T-cell (primary cell): ENCODE data around the gene CHTOP. TPM values are rescaled to one million over a fixed set of nuclear protein-coding genes. Genes with fewer than 3 reads are reported as not detected.

ENCODE experiments used
- ATAC-seq, 4 experiments: fragments of 200-7000 bp in 3 of 4; fragments of 150-1000 bp in 1 of 4; cut with Tn5 transposase; replicated peaks in 1 of 4; 1 replicate in 3 of 4; 2 replicates in 1 of 4; pipeline ENCODE4 v1.10.0; 2021; ENCODE audit warnings: moderate library complexity in 3 of 4, mild to moderate bottlenecking in 2 of 4, moderate number of reproducible peaks in 1 of 4
- CTCF ChIA-PET, 2 donors: fragments of 300-600 bp; sonication (Branson Sonifier 250); formaldehyde crosslinking; loops; one replicate each; lab custom pipeline; 2022; ENCODE audit warnings: antibody characterized with exemption in 2 of 2; lab: Charles Lee
- POLR2A ChIA-PET, 2 donors: fragments of 300-600 bp; sonication (Branson Sonifier 250); formaldehyde crosslinking; loops; one replicate each; lab custom pipeline; 2022; ENCODE audit warnings: antibody characterized with exemption in 2 of 2; lab: Charles Lee
- DNase-seq, 35 experiments: peaks; one replicate each; pipeline versions ENCODE4 v3.0.0 to v3.0.0-alpha.2; 2013 to 2023
- H3K27ac ChIP-seq: one replicate; pipeline ENCODE4 v1.5.1; 2013; ENCODE audit warnings: low read length
- H3K27me3 ChIP-seq, 2 experiments: replicated peaks in 1 of 2; 1 replicate in 1 of 2; 2 replicates in 1 of 2; pipeline versions ENCODE4 v1.6.1 to v1.7.0; 2013; ENCODE audit warnings: low read length in 1 of 2, mixed read lengths in 1 of 2; ENCODE audit not compliant: control insufficient read depth in 2 of 2, insufficient read depth in 2 of 2; ENCODE audit errors: extremely low read depth in 1 of 2
- H3K36me3 ChIP-seq, 2 donors: 1 replicate in 1 of 2; 2 replicates in 1 of 2; pipeline versions ENCODE4 v1.6.1 to v1.7.0; 2013; ENCODE audit warnings: low read length in 1 of 2; ENCODE audit not compliant: control insufficient read depth in 2 of 2, insufficient read depth in 1 of 2; ENCODE audit errors: extremely low read depth in 1 of 2
- H3K4me1 ChIP-seq, 2 experiments: 1 replicate in 1 of 2; 2 replicates in 1 of 2; pipeline versions ENCODE4 v1.6.1 to v1.7.0; 2013; ENCODE audit warnings: low read length in 2 of 2, mixed read lengths in 1 of 2; ENCODE audit not compliant: insufficient read depth in 2 of 2, control insufficient read depth in 1 of 2; ENCODE audit errors: extremely low read depth in 1 of 2
- H3K4me3 ChIP-seq, 2 donors: 1 replicate in 1 of 2; 2 replicates in 1 of 2; pipeline versions ENCODE4 v1.5.1 to v1.7.0; 2013; ENCODE audit warnings: mild to moderate bottlenecking in 2 of 2, low read length in 1 of 2, moderate library complexity in 1 of 2; ENCODE audit not compliant: control insufficient read depth in 1 of 2; ENCODE audit errors: extremely low read depth in 1 of 2
- H3K9me3 ChIP-seq: 2 replicates; pipeline ENCODE4 v1.7.0; 2013
- H3K27ac Mint-ChIP-seq, 2 donors: one replicate each; pipeline ENCODE4 v1.8.0; 2020 to 2021; ENCODE audit warnings: mild to moderate bottlenecking in 2 of 2, mixed read lengths in 2 of 2
- H3K27me3 Mint-ChIP-seq, 2 donors: one replicate each; pipeline ENCODE4 v1.8.0; 2021 to 2022; ENCODE audit warnings: mixed read lengths in 2 of 2
- H3K36me3 Mint-ChIP-seq: one replicate; pipeline ENCODE4 v1.8.0; 2021; ENCODE audit warnings: mixed read lengths
- H3K4me1 Mint-ChIP-seq, 3 donors: one replicate each; pipeline ENCODE4 v1.8.0; 2020 to 2022; ENCODE audit warnings: mixed read lengths in 3 of 3, mild to moderate bottlenecking in 1 of 3
- H3K4me3 Mint-ChIP-seq, 3 donors: one replicate each; pipeline ENCODE4 v1.8.0; 2020 to 2022; ENCODE audit warnings: mild to moderate bottlenecking in 3 of 3, mixed read lengths in 3 of 3, moderate library complexity in 3 of 3
- H3K9me3 Mint-ChIP-seq, 3 donors: one replicate each; pipeline ENCODE4 v1.8.0; 2020 to 2022; ENCODE audit warnings: mixed read lengths in 3 of 3
- WGBS: methylation state at CpG from one replicate; pipeline ENCODE4 v1.1.5; 2013; ENCODE audit warnings: missing lambda C conversion rate; ENCODE audit not compliant: insufficient coverage; 5-methylcytosine and 5-hydroxymethylcytosine counted together
- total RNA-seq, 35 experiments: library from RNA in 6 of 35; stranded (reverse) in 6 of 35; fragments of 120-200 nt in 1 of 35; gene quantifications; one replicate each; pipeline versions ENCODE4 v1.2.1 to v1.2.4 and lab custom pipeline; 2013 to 2026

Gene CHTOP
- total RNA-seq, 5 donors from 2014 or later (not counting 1 experiment from before 2014, with no cell fraction given): 76.7 to 131 (median 130) TPM

- H3K27me3 Mint-ChIP-seq: no peaks in the 10 kb centered on the region
- DNase-seq: peak in 1 of 35 experiments; percentile 11
- WGBS: 93% methylated on average over 3 of the region's 11 CpGs
- H3K9me3 Mint-ChIP-seq: no peaks in the 10 kb centered on the region
- Histone ChIP-seq H3K4me3 (no peak overlapping the region), H3K4me1 (peaks cover 9 to 30% of the 10 kb centered on the region in 2 experiments), H3K36me3 (peaks cover 19 to 91% of the 10 kb centered on the region in 2 donors), H3K9me3 (no peaks in the 10 kb centered on the region), H3K27me3 (no peaks in the 10 kb centered on the region), H3K27ac (no peak overlapping the region)
- POLR2A ChIA-PET: interaction anchor here in 1 of 2 donors (0.6 kb wide), 1 partner anchor 9 kb away, joined by 4 read pairs; the partner anchor contains the start of gene CHTOP
- CTCF ChIA-PET: interaction anchor here in 1 of 2 donors (0.6 kb wide), 1 partner anchor 100 kb away, joined by 3 read pairs; no protein-coding TSS in a partner anchor
- no peak overlapping the region for H3K4me3 Mint-ChIP-seq
- ATAC-seq: no peak
- peak overlapping the region; percentile 60 to 87 for H3K27ac Mint-ChIP-seq
- H3K36me3 Mint-ChIP-seq: peaks cover 50% of the 10 kb centered on the region
- peaks cover 70 to 74% (median 70%) of the 10 kb centered on the region in 3 donors for H3K4me1 Mint-ChIP-seq
These were observed 9.2 kb downstream of the CHTOP start for GRCh38 chr1:153643100-153643499.

- Mint-ChIP-seq H3K4me1 (peaks cover 71 to 74% (median 73%) of the 10 kb centered on the region in 3 donors), H3K9me3 (no peaks in the 10 kb centered on the region), H3K36me3 (peaks cover 50% of the 10 kb centered on the region), H3K27me3 (no peaks in the 10 kb centered on the region), H3K27ac (peak overlapping the region; percentile 25 to 87), H3K4me3 (no peak overlapping the region)
- ChIA-PET CTCF (no interaction called here), POLR2A (interaction anchor here in 1 of 2 donors (0.6 to 0.8 kb wide), 2 partner anchors 8 to 21 kb away, joined by 3 read pairs; no protein-coding TSS in a partner anchor)
- H3K4me3 ChIP-seq: no peak overlapping the region
- ATAC-seq: no peak
- no peak for DNase-seq
- H3K27me3 ChIP-seq: no peaks in the 10 kb centered on the region
- peaks cover 11 to 37% of the 10 kb centered on the region in 2 experiments for H3K4me1 ChIP-seq
- no peaks in the 10 kb centered on the region for H3K9me3 ChIP-seq
- peaks cover 15 to 84% of the 10 kb centered on the region in 2 donors for H3K36me3 ChIP-seq
- no peak overlapping the region for H3K27ac ChIP-seq
These were observed 9.9 kb downstream of the CHTOP start for GRCh38 chr1:153643816-153644215.

GRCh38 chr1:153646672-153647345 is 12.9 kb downstream of the CHTOP start:
- Mint-ChIP-seq H3K4me3 (peak overlapping the region in 1 of 3 donors; percentile 68), H3K4me1 (peaks cover 70 to 82% (median 73%) of the 10 kb centered on the region in 3 donors), H3K9me3 (no peaks in the 10 kb centered on the region), H3K27ac (peak overlapping the region; percentile 72 to 79), H3K27me3 (no peaks in the 10 kb centered on the region), H3K36me3 (peaks cover 44% of the 10 kb centered on the region)
- ATAC-seq (no peak), DNase-seq (peak in 1 of 35 experiments; percentile 20)
- no peak overlapping the region for H3K27ac ChIP-seq
- H3K4me1 ChIP-seq: peaks cover 25 to 53% of the 10 kb centered on the region in 2 experiments
- no peak overlapping the region for H3K4me3 ChIP-seq
- no CpG with 5 or more reads among the region's 5 CpGs for WGBS
- ChIA-PET CTCF (interaction anchor here (0.6 to 1.4 kb wide), 2 partner anchors 13 to 1909 kb away, joined by 3 to 4 read pairs; partner anchors contain the start of gene CHTOP (in 1 of the 2)), POLR2A (interaction anchor here in 1 of 2 donors (1.7 kb wide), 1 partner anchor 13 kb away, joined by 6 read pairs; the partner anchor contains the start of gene CHTOP)
- H3K9me3 ChIP-seq: no peaks in the 10 kb centered on the region
- peaks cover 15 to 55% of the 10 kb centered on the region in 2 donors for H3K36me3 ChIP-seq
- no peaks in the 10 kb centered on the region for H3K27me3 ChIP-seq

- Histone ChIP-seq H3K4me1 (peaks cover 25 to 48% of the 10 kb centered on the region in 2 experiments), H3K27me3 (no peaks in the 10 kb centered on the region), H3K4me3 (no peak overlapping the region), H3K27ac (no peak overlapping the region), H3K9me3 (no peaks in the 10 kb centered on the region), H3K36me3 (peaks cover 10 to 49% of the 10 kb centered on the region in 2 donors)
- 80% methylated on average over 2 of the region's 2 CpGs for WGBS
- Mint-ChIP-seq H3K27ac (peak overlapping the region; percentile 13 to 81), H3K27me3 (no peaks in the 10 kb centered on the region), H3K4me1 (peaks cover 66 to 78% (median 70%) of the 10 kb centered on the region in 3 donors), H3K36me3 (peaks cover 40% of the 10 kb centered on the region), H3K4me3 (peak overlapping the region in 1 of 3 donors; percentile 68), H3K9me3 (no peaks in the 10 kb centered on the region)
- no peak for DNase-seq
- ChIA-PET CTCF (interaction anchor here (0.6 to 1.4 kb wide), 2 partner anchors 13 to 1910 kb away, joined by 3 to 4 read pairs; partner anchors contain the start of gene CHTOP (in 1 of the 2)), POLR2A (interaction anchor here in 1 of 2 donors (1.7 kb wide), 1 partner anchor 13 kb away, joined by 6 read pairs; the partner anchor contains the start of gene CHTOP)
- no peak for ATAC-seq
These were observed 13.5 kb downstream of the CHTOP start for GRCh38 chr1:153647346-153647714.

- WGBS: 94% methylated on average over 6 of the region's 10 CpGs
- ATAC-seq (no peak), DNase-seq (no peak)
- Mint-ChIP-seq H3K4me1 (peaks cover 60 to 70% (median 67%) of the 10 kb centered on the region in 3 donors), H3K4me3 (peak overlapping the region in 1 of 3 donors; percentile 68), H3K9me3 (no peaks in the 10 kb centered on the region), H3K27ac (peak overlapping the region; percentile 95 to 96), H3K36me3 (peaks cover 37% of the 10 kb centered on the region), H3K27me3 (no peaks in the 10 kb centered on the region)
- peaks cover 25 to 48% of the 10 kb centered on the region in 2 experiments for H3K4me1 ChIP-seq
- H3K27me3 ChIP-seq: no peaks in the 10 kb centered on the region
- no peak overlapping the region for H3K27ac ChIP-seq
- H3K4me3 ChIP-seq: no peak overlapping the region
- POLR2A ChIA-PET: interaction anchor here in 1 of 2 donors (0.6 to 1.0 kb wide), 2 partner anchors 14 to 77 kb away, joined by 3 to 4 read pairs; partner anchors contain the start of gene CHTOP
- CTCF ChIA-PET: interaction anchor here in 1 of 2 donors (1.4 kb wide), 1 partner anchor 14 kb away, joined by 4 read pairs; the partner anchor contains the start of gene CHTOP
- H3K36me3 ChIP-seq: peaks cover 10 to 41% of the 10 kb centered on the region in 2 donors
- no peaks in the 10 kb centered on the region for H3K9me3 ChIP-seq
These were observed 14.3 kb downstream of the CHTOP start for GRCh38 chr1:153648000-153648643.
